Medulla oblongata (tissue), 1 donor: ENCODE results near the gene FREM2.

Experiments used
- DNase-seq: peaks from one replicate; pipeline ENCODE4 v3.0.0-alpha.2; 2015; ENCODE audit errors: extremely low spot score

FREM2 gene

DNA sequence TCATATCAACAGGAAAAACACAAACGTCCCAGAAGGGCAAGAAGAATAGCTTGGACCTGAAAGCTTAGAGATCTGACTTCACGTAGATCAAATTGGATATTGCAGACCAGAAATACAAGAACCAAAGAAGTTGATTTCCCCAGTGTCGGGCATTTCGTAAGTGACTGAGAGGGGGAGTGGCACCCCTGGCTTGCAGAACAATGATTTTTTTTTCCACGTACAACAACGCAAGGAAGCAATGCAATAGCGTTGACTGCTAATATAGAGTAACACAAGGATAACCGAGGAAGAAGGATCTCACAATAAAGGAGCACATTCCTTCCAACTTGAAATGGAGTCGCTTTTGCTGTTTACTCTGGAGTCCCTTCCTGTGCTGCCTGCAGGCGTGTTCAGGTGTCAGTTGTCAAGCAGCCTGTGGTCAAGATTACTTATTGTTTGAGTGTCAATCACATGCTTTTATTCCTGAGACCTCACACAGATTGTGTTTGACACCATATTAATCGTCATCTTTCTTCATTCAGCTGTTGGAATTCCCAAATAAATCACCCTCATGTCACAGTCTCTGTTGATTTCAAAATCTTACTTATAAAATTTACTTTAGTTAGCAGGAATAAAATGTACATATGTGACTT, 139.4 kb downstream of the FREM2 start:
- DNase-seq, result no peak

DNA sequence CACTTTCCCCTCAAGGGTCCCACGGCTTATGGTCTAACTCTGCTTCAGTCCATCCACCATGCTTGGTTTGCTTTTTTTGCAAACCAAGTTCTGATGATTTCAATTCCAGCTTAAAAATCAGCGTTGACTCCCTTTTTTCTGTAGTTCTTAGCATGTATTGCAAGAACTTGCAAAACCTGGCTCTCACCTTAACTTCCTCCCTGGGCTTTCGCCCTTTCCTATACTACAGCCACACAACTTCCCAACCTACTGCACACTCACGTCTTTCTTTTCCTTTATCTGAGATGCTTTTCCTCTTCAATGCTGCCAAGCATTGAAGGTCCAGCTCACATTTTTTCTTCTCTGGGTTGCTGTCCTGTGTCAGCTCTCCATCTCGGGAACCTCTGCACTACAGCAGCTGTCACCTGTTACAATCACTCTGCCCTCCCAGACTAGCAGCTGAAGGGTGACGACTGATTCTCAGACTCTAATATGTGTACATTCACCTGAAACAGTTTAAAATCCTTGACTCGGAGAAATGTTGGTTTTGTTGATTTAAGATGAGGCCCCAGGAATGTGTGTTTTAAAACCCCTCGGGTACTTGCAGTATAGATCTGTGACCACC, 143.7 kb downstream of the FREM2 start:
- DNase-seq, result no peak

DNA sequence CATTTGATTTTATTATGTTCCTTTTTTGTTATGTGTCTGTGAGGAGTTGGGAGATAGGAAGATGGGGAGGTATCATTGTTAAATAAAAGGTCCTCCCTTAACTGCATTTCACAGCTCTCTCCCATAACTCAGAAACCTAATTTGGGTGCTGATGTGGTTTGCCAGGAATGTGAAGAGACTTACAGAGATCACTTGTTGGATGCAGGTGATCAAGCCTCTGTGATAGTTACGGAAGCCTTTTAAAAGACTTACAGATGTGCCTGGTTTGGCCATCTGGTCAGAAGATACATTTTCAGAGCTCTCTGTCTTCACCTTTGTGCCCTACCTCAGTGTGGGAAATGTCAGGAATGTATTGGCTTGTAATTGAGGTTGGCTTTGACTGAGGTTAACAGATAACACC, 157.7 kb downstream of the FREM2 start:
- no peak for DNase-seq

DNA sequence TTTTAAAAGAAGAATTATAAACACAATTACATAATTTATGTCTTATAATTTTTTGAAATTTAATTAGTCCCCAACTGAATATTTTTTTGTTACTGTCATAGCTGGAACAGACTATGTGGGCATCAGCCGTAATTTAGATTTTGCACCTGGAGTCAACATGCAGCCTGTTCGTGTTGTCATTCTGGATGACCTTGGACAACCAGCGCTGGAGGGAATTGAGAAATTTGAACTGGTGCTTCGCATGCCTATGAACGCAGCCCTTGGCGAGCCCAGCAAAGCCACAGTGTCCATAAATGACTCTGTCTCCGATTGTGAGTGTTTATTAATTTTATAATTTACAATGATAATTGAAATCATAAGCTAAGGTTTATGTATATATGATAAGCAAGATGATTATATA, 161.5 kb downstream of the FREM2 start:
- DNase-seq, result no peak

DNA sequence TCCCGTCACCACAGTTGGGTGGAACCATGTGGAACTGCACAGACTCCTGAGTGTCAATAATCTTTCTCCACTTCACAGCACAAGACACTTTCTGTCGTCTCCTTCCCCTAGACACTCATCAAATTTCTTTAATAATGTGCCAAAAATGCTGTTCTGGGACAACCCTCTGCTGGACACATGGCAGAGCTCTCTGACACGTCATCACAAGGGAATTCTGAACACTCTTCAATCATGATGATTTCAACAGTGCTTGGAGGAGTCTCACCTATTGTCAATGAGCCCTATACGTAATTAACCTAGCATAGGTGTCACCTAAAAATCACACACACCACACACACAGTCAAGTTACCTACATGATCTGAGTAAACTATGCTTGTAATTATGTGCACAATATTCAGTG, 162.4 kb downstream of the FREM2 start:
- no peak for DNase-seq

DNA sequence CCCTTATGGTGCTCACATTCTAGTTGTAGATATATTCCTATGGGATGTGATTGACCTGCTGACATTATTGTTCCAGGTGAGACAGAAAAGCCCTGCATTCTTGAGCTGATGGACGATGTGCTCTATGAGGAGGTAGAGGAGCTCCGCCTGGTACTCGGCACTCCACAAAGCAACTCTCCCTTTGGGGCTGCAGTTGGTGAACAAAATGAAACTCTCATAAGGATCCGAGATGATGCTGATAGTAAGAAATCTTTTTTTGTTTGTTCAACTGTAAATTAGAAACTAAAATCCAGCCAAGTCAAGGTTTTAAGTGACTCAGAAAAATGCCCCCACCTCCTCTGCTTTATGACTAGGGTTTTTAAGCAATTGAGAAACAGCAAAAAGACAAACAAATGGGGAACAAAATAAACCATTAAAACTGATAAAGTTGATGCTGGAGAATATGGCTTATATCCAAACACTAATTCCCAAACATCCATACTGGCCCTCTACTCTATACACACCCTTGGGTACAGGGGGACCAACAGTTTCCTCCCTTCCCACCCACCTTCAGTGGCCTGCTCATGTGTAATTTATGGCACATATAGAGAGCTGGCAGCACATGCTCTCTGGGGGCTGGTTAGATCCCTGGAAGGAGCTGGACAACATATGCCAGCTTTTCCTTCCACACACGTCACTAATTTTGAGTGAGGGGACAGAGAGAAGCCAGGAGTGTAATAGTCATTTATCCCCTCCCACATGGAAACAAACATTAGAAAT, 164.2 kb downstream of the FREM2 start:
- no peak for DNase-seq

DNA sequence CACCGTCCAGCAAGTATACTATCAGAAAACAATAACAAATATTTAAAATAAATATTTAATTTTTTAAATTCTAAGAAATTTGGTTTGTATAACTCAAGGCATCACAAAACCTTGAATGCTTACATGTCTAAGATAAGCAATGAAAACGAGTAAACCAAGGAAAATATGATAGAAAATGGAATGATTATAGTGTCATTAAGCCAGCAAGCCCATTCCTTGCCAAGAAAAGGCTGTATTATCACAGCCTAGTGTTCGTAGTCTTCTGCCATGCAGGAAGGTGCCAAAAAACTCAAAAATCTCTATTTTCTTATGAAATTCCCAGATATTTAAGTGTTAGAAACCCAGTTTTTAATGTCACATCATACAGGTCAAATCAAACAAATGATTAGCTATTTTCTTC, 167.3 kb downstream of the FREM2 start:
- no peak for DNase-seq

DNA sequence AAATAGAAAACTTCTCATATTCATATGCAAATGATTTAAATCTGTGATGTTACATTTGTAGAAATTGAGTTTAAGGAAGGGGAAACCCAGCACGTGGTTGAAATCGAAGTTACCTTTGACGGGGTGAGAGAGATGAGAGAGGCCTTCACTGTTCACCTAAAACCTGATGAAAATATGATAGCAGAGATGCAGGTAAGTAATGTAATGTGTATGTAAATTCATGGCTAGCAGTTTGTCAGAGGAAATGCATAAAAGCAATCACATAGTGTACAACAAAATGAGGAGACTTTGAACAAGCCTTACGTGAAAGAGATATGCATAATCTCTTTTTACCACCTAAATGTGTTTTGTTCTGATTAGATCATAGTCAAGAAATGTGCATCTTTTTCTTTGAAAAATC, 169.2 kb downstream of the FREM2 start:
- no peak for DNase-seq

DNA sequence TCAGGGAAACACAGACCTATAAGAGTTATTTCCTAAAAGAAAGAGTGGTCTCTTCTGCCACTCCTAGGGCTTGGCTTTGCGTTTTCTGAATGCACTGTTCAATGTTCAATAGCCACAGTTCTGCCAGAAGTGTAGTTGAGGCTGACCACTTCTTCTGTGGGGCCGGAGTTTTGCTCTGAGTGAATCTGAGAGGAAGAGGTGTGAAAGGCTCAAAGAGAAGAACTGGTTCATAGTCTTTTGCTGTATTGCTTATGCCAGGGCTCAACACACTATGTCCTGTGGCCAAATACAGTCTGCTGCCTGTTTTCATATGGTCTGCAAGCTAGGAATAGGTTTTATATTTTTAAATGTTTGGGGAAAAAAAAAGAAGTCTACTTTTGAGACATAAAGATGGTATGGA, 175.6 kb downstream of the FREM2 start:
- DNase-seq, result no peak

DNA sequence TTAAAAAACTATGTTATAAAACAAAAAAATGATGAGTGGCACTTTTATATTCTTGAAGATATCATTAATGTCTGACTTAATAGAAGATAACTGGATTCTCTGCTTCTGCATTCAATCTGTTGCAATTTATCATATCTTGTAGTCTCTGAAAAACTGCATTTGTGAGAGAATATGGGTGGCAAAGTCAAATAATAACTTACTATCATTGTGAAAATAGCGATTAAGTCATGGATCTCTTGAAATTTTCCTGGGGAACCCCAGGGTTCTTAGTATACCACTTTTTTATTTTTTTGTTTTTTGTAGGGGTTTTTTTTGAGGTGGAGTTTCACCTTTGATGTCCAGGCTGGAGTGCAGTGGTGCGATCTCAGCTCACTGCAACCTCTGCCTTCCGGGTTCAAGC, 176.7 kb downstream of the FREM2 start:
- no peak for DNase-seq

DNA sequence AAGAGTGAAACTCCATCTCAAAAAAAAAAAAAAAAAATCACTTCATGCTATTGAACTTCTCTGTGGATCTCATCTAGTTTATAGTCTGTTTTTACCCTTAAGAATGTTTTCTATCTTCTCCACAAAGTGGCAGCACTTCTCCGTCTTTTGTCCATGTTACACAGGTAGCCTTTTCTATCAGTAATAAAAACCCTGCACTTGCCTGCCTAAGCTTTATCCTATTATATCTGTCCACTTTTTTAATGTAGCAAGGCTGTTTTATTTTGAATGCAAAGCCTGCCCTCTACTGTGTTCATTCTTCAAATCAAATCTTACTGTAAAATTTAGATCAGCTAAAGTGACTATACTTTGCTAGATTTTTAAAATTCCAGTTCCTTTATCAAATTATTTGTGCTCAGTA, 179.8 kb downstream of the FREM2 start:
- DNase-seq, result peak; percentile 37

DNA sequence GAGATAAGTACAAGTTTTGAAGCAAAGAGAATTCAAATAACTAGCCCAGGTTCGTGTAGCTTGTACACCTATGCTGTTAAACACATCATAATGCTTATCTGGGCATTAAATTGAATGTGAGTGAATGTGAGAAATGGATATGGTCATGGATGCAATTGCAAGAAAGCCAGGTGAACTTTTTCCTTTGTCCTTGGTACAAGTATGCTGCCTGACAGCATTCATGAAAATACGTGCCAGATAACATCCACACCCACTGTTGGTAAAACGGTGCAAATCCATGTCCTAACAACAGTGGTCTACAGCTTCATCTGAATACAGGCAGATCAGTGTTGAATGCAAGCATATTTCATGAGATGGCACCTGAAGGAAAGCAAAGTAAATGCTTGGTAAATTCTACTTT, 181.5 kb downstream of the FREM2 start:
- no peak for DNase-seq

DNA sequence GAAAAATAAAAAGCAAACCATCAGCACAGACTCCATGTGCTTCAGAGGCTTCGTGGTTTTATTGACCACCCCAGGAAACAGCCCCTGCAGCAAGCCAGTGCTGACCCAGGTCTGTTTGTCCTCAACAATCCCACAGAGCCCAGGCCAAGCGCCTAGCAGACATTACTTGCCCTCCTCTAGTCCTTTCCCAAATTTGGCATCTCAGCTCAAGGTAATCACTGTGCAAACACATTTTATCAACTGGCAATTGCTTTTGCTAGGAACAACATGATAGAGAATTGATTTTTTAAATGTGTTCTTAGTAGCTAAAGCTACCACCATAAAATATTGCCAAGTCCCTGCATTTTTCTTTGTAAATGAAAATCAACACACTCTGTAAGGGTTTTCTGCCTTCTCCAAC, 182.0 kb downstream of the FREM2 start:
- DNase-seq, result no peak

DNA sequence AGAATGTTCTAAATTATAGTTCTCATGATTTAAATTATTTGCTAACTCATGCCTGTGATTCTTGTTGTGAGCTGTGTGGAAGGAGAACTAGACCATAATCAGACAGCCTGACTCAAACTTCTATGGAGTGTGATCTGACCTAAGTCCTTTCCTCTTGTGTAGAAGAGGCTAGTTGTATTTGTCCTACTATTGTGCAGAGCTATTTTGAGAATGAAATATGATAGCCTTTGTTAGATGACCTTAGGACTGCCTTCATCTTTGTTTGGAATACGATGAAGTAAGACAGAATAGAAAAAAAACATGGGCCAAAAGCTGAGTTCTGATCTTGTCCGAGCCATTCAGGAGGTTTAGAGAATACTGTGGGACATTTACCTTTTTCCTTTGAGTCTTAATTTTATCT, 184.4 kb downstream of the FREM2 start:
- DNase-seq, result no peak

DNA sequence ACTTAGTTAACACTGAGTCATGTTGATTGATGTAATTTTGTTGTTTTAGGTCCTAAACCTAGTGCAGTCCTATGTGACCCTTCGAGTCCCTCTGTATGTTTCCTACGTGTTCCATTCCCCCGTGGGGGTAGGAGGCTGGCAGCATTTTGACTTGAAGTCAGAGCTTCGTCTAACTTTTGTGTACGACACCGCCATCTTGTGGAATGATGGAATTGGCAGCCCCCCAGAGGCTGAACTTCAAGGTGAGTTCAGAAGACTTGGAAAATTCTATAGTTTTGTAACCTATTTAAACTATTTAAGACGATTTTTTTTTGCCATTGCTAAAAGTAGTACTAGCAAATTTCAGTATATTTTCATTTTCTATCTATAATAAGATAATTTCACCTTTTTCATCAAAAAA, 185.8 kb downstream of the FREM2 start:
- DNase-seq, result peak; percentile 82

DNA sequence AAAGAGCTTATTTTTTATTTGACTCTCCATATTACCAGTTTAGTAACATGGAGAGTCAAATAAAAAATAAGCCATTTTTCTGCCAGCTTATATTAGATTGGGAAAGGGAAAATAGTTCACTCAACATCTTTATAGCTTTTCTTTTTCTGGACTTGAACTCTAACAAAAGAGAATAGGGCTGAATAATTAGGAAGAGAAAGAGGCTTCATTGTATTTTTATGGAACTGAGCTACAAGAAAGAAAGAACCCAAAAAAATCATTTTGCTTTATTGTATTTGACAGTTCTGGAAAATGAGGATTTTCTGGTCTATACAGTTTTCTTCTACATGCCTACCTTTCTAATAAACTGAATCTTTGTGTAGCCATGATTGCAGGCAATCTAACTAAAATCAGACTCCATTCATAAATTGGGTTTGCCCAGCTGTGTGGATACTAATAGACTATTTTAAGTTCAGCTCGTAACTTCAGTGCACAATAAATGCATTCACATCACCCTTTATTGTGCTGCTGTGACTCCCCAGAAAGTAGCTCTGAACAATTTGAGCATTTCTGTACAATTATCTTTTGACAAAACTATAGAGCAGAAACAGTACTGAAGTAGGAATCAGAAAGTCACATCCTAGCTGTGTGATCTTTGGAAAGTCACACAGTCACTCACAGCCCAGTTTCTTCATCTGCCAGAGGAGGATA, 188.5 kb downstream of the FREM2 start:
- peak; percentile 59 for DNase-seq

DNA sequence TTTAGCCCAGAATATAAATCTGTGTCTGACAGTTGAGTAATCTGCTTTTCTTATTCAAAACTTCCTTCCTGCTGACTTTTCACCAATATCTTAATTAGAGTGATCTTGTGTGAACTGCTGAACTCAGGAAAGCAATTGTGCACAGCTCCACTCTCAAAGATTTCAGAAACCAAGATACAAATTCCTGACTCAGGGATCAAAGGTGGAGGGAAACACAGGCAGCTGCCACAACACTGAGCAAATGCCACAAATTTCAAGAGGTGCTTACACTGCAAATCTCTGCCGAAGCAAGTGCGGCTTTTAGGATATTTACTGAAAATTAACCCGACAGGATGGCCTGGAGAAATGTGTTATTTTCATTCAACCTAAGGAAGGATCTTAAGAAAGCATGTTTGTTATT, 192.4 kb downstream of the FREM2 start:
- DNase-seq, result no peak

DNA sequence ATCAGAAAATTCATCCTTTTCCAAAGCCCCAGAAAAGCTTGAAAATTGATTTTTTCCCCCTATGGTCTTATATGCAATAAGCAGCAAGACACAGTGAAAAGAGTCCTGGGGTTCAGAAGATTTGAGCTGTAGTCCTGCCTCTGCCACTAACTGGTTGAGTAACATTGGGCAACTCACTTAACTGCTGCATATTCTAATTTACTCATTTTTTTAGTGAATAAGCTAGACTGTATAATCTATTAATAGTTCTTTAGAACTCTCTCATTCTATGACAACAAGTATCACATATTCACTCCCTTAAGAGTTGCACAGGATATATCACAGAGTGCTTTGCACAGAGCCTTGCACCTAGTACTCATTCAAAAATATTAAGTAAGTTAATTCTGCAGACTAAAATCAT, 192.9 kb downstream of the FREM2 start:
- no peak for DNase-seq

DNA sequence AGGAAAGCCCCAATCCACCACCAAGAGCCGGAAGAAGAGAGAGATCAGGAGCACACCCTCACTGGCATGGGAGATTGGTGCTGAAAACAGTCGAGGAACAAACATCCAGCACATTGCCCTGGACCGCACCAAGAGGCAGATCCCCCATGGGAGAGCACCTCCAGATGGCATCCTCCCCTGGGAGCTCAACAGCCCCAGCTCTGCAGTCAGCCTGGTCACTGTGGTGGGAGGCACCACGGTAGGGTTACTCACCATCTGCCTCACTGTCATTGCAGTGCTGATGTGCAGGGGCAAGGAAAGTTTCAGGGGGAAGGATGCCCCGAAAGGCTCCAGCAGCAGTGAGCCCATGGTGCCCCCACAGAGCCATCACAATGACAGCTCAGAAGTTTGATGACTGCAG, 193.5 kb downstream of the FREM2 start:
- no peak for DNase-seq

DNA sequence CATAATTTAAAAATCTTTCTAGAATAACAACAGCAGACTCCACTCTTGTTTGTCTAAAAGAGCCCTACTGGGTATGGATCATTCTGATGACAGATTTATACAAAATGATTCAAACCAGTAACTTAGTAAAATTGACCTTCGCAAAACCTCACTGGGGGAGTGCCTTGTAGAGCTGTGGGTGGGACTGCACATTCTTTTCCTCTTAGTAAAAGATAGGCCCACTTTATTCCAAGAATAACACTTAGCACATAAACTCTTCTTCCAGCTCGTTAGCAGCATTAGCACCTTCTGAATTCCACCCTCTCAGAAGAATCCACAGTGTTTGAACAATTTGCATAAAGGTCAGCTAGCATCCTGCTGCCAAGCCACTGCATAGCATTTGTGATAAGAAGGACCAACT, 196.9 kb downstream of the FREM2 start:
- no peak for DNase-seq

DNA sequence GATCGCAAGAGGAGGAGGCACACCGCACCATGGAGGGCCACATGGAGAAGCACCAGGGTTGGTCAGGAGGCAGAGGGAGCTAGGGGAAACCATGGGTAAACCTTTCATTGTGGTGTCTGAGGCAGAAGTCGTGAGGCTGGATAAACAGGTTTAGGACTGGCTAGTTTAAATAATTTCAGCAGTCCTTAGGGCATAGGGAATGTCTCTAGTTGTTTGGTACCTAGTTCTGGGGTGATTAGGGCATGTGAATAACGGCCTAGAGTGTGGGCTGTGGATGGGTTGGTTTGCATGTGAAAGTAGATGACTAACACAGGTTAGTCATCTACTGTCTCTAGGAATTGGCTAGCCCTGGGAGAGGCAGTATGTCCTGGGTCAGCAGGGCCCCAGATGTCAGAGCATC, 201.4 kb downstream of the FREM2 start:
- DNase-seq, result no peak

DNA sequence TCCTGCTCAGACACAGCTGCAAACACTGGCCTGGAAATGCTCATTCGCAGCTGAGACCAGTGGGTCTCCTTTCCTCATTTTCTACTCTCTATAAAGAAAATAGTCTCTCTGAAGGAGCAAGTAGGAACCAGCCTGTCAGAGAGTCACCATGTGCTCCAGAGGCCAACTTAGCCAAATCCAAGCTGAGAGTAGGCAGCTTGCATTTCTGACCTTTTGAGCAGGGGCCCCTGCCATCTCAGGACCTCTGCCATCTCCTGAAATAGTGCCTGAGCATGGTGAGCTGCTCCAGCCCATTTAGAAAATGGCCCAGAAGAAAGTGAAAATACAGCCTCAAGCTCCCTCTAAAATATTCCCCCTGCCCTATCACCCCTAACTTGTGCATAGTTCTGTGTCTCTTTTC, 208.2 kb downstream of the FREM2 start:
- no peak for DNase-seq

DNA sequence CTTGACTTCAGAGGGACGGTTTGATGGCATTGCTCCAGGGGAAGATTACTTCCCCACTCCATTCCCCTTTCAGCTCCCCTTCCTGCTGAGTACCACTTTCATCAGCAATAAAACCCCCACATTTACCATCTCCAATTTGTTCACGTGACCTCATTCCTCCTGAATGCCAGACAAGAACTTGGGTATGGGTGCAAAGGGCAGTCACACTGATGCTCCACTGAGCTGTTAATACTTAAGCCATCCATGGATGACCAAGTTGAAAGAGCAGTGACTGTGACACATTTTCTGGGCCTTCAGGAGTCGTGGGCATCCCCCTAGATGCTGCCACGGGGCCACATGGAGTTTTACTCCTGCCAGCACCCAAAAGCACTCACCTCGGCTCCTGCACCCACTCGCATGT, 210.6 kb downstream of the FREM2 start:
- no peak for DNase-seq
